ENCODE measurements around the gene PHOSPHO2.

The PHOSPHO2 gene, protein sequence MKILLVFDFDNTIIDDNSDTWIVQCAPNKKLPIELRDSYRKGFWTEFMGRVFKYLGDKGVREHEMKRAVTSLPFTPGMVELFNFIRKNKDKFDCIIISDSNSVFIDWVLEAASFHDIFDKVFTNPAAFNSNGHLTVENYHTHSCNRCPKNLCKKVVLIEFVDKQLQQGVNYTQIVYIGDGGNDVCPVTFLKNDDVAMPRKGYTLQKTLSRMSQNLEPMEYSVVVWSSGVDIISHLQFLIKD

GRCh38 chr2:169694113-169694893 is at the start of gene PHOSPHO2, which contains the start of gene CFAP210:
TSS of gene PHOSPHO2 (plus strand) at chr2:169694469. CDS start at chr2:169700972, 6,503 bp downstream.
TSS of gene CFAP210 (minus strand) at chr2:169694405. CDS start at chr2:169694327, 78 bp downstream.
- in situ Hi-C loops (cut with MboI; ENCODE audit: low sequenced_read_pairs) = no loop called here

DNA sequence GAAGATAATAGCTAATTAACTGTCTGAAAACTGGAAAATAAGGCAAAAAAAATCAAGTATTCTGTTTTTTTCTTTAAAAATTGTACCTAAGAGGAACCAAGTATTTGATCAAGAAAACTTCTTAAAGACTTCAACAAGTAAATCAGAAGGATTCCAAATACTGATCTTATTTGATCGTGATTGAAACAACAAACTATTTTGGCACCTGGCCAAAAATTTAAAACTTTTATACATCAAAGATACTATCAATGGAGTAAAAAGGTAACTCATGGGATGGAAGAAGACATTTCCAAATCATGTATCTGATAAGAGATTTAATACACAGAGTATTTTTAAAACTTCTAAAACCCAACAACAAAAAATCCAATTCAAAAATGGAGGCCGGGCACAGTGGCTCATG is 46.8 kb upstream of the PHOSPHO2 start:
- in situ Hi-C loops (cut with MboI; ENCODE audit: low sequenced_read_pairs) = no loop called here

DNA sequence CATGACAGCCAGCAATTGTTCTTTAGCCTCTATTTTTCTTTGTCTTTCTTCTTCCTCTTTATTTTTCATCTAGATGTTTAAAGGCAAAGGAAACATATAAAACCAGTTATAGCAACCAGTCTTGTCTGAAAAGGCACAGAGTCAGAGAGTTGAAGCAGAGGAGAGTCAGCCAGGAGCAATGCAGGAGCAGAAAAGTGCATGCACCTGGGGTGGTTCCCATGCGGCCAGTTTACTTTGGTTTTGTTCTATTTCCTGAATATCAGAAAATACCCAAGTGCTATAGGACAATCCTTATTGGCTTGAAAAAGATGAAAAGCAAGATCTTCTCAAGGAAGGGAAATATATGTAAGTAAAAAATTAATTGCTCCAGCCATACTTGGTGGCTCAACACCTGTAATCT is 45.0 kb upstream of the PHOSPHO2 start:
- in situ Hi-C loops (cut with MboI; ENCODE audit: low sequenced_read_pairs) = no loop called here

- in situ Hi-C loops (cut with MboI; ENCODE audit: low sequenced_read_pairs) = no loop called here
These were observed 40.6 kb upstream of the PHOSPHO2 start for GRCh38 chr2:169653636-169654035.

DNA sequence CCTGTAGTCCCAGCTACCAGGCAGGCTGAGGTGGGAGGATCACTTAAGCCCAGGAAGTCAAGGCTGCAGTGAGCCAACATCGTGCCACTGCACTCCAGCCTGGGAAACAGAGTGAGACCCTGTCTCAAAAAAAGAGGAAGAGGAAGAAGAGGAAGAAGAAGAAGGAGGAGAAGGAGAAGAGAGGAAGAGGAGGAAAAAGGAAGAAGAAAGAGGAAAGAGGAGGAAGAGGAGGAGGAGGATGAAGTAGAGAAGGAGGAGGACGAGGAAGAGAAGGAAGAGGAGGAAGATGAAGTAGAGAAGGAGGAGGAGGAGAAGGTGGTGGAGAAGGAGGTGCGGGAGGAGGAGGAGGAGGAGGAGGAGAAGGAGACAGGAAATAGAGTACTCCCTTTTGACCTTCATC is 38.1 kb upstream of the PHOSPHO2 start:
- in situ Hi-C loops (cut with MboI; ENCODE audit: low sequenced_read_pairs) = no loop called here

- in situ Hi-C loops (cut with MboI; ENCODE audit: low sequenced_read_pairs) = no loop called here
These were observed 35.4 kb upstream of the PHOSPHO2 start for GRCh38 chr2:169658877-169659276.

GRCh38 chr2:169659320-169659719 is 34.9 kb upstream of the PHOSPHO2 start:
- in situ Hi-C loops (cut with MboI; ENCODE audit: low sequenced_read_pairs) = no loop called here

DNA sequence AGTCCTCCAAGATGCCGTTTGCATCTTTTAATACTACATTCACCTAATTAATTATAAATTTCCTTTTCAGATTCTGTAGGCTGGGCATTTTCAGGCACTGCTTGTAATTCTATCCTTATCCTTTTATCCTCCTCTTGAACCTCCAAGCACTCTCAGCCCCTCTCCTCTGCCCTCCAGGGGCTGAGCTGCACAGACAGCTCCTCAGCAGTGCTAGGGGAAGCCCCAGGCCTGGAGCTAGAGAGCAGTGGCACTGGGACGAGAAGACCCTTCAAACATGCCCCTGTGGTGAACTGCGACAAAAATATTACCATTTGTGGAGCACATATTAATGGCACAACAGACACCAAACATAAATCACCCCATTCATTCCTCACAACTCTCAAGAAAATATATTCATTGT is 33.0 kb upstream of the PHOSPHO2 start:
- in situ Hi-C loops (cut with MboI; ENCODE audit: low sequenced_read_pairs) = no loop called here

- in situ Hi-C loops (cut with MboI; ENCODE audit: low sequenced_read_pairs) = no loop called here
These were observed 31.5 kb upstream of the PHOSPHO2 start for GRCh38 chr2:169662744-169663143.

GRCh38 chr2:169663247-169663646 is 31.0 kb upstream of the PHOSPHO2 start:
- in situ Hi-C loops (cut with MboI; ENCODE audit: low sequenced_read_pairs) = no loop called here

GRCh38 chr2:169664600-169664977 is 29.7 kb upstream of the PHOSPHO2 start:
- in situ Hi-C loops (cut with MboI; ENCODE audit: low sequenced_read_pairs) = no loop called here

DNA sequence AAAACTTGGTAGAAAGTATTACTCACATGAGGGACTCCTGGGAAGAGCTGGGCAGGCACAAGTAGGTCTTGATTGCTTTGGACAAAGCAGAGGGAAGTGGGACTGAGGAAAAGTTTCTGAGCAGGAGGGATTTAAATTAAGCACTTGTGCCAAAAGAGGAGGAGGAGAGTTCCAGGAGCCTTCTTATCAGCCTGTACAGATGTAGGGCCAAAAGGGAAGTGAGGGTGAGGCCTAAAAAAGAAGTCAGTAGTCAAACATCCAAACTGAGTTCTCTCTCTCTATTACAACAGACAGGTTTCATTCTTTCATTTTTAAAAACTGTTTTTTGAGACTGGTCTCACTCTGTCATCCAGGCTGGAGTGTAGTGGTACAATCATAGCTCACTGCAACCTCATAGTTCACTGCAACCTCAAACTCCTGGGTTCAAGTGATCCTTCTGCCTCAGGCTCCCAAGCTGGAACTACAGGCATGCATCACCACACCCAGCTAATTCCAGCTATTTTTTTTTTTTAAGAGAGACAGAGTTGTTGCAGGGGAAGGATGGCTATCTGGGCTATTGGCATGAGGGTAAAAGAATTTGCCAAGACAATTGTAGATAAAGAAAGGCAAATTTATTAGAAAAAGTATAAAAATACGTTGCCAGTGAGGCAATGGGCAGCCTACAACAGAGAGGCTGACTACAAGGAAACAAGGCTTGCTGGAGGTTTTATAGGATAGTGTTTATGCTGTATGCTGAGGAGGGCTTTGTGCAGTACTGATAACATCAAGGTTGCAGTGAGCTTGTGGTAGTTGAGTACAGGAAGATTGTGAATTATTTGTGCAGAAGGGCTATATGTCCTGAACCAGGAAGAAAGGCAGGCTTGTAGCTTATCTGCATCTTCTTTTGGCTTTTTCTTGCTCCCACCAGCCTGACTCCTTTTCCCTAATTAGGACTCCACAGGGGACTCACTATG is 29.0 kb upstream of the PHOSPHO2 start:
- in situ Hi-C loops (cut with MboI; ENCODE audit: low sequenced_read_pairs) = no loop called here

DNA sequence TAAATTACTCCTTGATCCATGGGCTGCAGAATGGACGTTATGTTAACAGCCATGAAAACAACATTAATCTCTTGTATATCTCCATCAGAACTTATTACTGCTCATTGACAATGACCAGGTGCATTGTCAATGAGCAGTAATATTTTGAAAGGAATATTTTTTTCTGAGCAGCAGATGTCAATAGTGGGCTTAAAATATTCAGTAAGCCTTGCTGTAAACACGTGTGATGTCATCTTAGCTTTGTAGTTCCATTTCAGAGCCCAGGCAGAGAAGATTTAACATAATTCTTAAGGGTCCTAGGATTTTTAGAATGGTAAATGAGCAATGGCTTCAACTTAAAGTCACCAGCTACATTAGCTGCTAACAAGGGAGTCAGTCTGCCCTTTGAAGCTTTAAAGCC is 26.7 kb upstream of the PHOSPHO2 start:
- in situ Hi-C loops (cut with MboI; ENCODE audit: low sequenced_read_pairs) = no loop called here

GRCh38 chr2:169670215-169670651 is 24.0 kb upstream of the PHOSPHO2 start:
- in situ Hi-C loops (cut with MboI; ENCODE audit: low sequenced_read_pairs) = no loop called here

GRCh38 chr2:169670937-169671336 is 23.3 kb upstream of the PHOSPHO2 start:
- in situ Hi-C loops (cut with MboI; ENCODE audit: low sequenced_read_pairs) = no loop called here

- in situ Hi-C loops (cut with MboI; ENCODE audit: low sequenced_read_pairs) = no loop called here
These were observed 21.9 kb upstream of the PHOSPHO2 start for GRCh38 chr2:169672406-169672805.

DNA sequence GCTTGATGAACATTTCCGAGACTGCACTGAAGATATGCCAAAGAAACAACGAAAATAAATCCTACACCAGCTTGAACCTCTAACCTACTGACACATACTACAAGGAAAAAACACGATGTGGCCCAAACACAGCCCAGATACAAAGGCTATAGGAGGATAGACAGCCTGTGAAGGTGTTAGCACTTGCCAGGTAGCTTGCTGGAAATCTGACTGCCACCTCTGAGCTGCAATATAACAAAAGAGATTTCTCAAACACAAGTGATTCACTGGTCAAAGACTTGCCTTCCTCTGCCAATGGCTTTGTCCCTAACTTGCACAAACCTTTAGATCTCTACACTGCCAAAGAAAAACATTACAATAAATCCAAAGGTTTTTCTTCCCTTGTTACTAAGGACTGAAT is 21.2 kb upstream of the PHOSPHO2 start:
- in situ Hi-C loops (cut with MboI; ENCODE audit: low sequenced_read_pairs) = no loop called here

GRCh38 chr2:169673921-169674320 is 20.3 kb upstream of the PHOSPHO2 start:
- in situ Hi-C loops (cut with MboI; ENCODE audit: low sequenced_read_pairs) = no loop called here

DNA sequence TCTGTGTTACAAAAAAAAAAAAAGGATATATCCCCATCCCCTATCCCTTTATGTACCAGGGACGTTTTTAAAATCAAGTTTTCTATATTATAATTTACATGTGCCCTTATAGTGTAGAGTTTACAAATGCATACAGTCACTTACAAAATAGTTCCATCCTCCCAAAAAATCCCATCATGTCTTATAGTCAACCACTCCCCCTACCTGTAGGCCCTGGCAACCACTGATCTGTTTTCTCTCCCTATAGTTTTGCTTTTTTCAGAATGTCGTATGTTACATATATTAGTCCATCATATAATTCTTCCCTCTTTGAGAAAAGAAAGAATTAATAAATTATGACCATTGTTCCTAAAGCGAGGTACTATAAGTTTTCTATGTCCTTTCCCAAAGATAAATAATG is 17.9 kb upstream of the PHOSPHO2 start:
- in situ Hi-C loops (cut with MboI; ENCODE audit: low sequenced_read_pairs) = no loop called here

DNA sequence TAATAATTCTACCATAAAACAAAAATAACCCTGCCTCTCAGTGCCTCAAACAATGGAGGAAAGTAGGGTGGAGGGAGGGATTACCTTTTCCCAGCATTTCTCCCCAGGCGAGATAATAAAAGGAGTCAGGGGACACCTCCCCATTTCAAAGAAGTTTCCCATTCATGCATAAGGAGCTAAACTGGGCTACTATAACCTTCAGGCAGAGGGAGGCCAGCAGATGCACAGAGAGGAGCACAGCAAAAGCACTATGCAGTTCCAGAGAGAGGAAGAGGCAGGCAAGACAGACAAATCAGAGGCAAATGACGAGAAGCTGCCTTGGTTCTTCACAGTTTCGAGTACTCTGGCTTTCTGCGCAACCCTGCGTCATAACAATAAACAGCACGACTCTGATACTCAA is 17.4 kb upstream of the PHOSPHO2 start:
- in situ Hi-C loops (cut with MboI; ENCODE audit: low sequenced_read_pairs) = no loop called here

- in situ Hi-C loops (cut with MboI; ENCODE audit: low sequenced_read_pairs) = no loop called here
These were observed 11.2 kb upstream of the PHOSPHO2 start for GRCh38 chr2:169683054-169683424.

All from hTERT RPE-1 (cell line).